ENCODE measurements around the gene SPTAN1.

DNA sequence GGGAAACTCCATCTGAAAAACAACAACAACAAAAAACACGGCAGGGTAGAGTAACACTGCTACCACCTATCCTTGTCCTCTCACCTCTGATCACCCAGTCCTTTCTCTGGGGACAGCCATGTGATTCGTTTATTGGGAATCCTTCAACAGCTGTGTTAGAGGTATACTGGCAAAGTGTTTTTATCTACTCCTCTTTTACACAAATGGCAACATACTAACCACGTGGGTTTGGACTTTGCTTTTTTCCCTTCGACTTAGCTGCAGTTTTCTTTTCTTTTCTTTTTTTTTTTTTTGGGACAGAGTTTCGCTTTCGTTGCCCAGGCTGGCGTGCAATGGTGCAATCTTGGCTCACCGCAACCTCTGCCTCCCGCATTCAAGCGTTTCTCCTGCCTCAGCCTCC, 125.4 kb downstream of the SPTAN1 start:
- TF ChIP-seq, protein P1, sequence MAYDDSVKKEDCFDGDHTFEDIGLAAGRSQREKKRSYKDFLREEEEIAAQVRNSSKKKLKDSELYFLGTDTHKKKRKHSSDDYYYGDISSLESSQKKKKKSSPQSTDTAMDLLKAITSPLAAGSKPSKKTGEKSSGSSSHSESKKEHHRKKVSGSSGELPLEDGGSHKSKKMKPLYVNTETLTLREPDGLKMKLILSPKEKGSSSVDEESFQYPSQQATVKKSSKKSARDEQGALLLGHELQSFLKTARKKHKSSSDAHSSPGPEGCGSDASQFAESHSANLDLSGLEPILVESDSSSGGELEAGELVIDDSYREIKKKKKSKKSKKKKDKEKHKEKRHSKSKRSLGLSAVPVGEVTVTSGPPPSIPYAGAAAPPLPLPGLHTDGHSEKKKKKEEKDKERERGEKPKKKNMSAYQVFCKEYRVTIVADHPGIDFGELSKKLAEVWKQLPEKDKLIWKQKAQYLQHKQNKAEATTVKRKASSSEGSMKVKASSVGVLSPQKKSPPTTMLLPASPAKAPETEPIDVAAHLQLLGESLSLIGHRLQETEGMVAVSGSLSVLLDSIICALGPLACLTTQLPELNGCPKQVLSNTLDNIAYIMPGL (CRISPR knock-in tag; IDR thresholded peaks at IDR 0.05; ENCODE audit: borderline replicate concordance) = no peak
- TF ChIP-seq, protein P2, sequence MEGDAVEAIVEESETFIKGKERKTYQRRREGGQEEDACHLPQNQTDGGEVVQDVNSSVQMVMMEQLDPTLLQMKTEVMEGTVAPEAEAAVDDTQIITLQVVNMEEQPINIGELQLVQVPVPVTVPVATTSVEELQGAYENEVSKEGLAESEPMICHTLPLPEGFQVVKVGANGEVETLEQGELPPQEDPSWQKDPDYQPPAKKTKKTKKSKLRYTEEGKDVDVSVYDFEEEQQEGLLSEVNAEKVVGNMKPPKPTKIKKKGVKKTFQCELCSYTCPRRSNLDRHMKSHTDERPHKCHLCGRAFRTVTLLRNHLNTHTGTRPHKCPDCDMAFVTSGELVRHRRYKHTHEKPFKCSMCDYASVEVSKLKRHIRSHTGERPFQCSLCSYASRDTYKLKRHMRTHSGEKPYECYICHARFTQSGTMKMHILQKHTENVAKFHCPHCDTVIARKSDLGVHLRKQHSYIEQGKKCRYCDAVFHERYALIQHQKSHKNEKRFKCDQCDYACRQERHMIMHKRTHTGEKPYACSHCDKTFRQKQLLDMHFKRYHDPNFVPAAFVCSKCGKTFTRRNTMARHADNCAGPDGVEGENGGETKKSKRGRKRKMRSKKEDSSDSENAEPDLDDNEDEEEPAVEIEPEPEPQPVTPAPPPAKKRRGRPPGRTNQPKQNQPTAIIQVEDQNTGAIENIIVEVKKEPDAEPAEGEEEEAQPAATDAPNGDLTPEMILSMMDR (IDR thresholded peaks at IDR 0.05) = no peak
- TF ChIP-seq RARB (CRISPR knock-in tag; IDR thresholded peaks at IDR 0.05) (no peak), POLR2AphosphoS2 (conservative IDR thresholded peaks at IDR 0.05; ENCODE audit: low read length) (no peak), POLR2A (IDR thresholded peaks at IDR 0.05; ENCODE audit: low read length) (no peak), RCOR1 (IDR thresholded peaks at IDR 0.05; ENCODE audit: low read depth, low read length) (no peak), MAFK (IDR thresholded peaks at IDR 0.05; ENCODE audit: partially characterized antibody) (no peak), RAD21 (conservative IDR thresholded peaks at IDR 0.05 in 1 of 2, IDR thresholded peaks at IDR 0.05 in 1 of 2) (no peak), FOSB (CRISPR knock-in tag; IDR thresholded peaks at IDR 0.05) (no peak), JUN (IDR thresholded peaks at IDR 0.05) (no peak), RFX5 (IDR thresholded peaks at IDR 0.05) (no peak), EHMT2 (IDR thresholded peaks at IDR 0.05; ENCODE audit: low read depth) (no peak), SREBF2 (IDR thresholded peaks at IDR 0.05) (no peak)
- TF ChIP-seq, protein P3, sequence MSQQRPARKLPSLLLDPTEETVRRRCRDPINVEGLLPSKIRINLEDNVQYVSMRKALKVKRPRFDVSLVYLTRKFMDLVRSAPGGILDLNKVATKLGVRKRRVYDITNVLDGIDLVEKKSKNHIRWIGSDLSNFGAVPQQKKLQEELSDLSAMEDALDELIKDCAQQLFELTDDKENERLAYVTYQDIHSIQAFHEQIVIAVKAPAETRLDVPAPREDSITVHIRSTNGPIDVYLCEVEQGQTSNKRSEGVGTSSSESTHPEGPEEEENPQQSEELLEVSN (IDR thresholded peaks at IDR 0.05; ENCODE audit: borderline replicate concordance, low read depth) = no peak

Data from A549 (cell line).